BE2C (cell line): ENCODE results near the gene THSD4.

Experiments used
- DNase-seq: peaks from one replicate; pipeline ENCODE4 v3.0.0-alpha.2; 2020
- H3K27me3 ChIP-seq: fragments of 250-450 bp; sonication (Bioruptor Pico); 2 replicates; pipeline ENCODE4 v1.5.1; 2020; ENCODE audit warnings: mild to moderate bottlenecking
- H3K36me3 ChIP-seq: fragments of 250-450 bp; sonication (Bioruptor Pico); 2 replicates; pipeline ENCODE4 v1.5.1; 2020; ENCODE audit warnings: mild to moderate bottlenecking
- H3K4me1 ChIP-seq: fragments of 250-450 bp; sonication (Bioruptor Pico); 2 replicates; pipeline ENCODE4 v1.5.1; 2020
- H3K4me3 ChIP-seq: 2 replicates; pipeline ENCODE4 v1.5.1; 2011; ENCODE audit warnings: low read depth, low read length
- H3K9me3 ChIP-seq: fragments of 250-450 bp; sonication (Bioruptor Pico); 2 replicates; pipeline ENCODE4 v1.5.1; 2020
- TF ChIP-seq, protein P1 (sequence below): IDR thresholded peaks from 2 replicates; pipeline ENCODE4 v1.5.1; 2012; ENCODE audit warnings: mild to moderate bottlenecking, low read depth, low read length

Gene THSD4

GRCh38 chr15:71813723-71814470, 698.6 kb downstream of the THSD4 start:
- H3K27me3 ChIP-seq: no peaks in the 10 kb centered on the region
- TF ChIP-seq, protein P1, sequence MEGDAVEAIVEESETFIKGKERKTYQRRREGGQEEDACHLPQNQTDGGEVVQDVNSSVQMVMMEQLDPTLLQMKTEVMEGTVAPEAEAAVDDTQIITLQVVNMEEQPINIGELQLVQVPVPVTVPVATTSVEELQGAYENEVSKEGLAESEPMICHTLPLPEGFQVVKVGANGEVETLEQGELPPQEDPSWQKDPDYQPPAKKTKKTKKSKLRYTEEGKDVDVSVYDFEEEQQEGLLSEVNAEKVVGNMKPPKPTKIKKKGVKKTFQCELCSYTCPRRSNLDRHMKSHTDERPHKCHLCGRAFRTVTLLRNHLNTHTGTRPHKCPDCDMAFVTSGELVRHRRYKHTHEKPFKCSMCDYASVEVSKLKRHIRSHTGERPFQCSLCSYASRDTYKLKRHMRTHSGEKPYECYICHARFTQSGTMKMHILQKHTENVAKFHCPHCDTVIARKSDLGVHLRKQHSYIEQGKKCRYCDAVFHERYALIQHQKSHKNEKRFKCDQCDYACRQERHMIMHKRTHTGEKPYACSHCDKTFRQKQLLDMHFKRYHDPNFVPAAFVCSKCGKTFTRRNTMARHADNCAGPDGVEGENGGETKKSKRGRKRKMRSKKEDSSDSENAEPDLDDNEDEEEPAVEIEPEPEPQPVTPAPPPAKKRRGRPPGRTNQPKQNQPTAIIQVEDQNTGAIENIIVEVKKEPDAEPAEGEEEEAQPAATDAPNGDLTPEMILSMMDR: no peak

DNA sequence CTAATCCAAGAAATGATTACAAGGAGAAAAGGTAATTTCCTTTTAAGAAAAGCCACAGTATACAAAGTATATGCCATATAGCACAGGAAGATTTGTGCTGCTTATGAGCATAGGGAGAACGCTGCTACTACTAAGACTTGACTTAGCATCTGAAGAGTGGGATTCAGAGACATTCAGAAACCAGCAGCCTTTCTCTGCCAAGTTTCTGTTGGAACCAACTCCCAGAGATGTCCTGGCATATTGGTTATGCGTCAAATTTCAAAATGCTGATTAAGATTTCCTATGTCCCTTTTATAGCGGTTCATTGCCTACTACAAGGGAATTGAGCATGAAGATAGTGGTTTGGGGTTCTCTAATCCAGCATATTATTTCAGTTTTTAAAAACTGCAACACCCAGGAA, 700.0 kb downstream of the THSD4 start:
- Histone ChIP-seq H3K27me3 (no peaks in the 10 kb centered on the region), H3K4me3 (no peak overlapping the region), H3K9me3 (peaks cover 3% of the 10 kb centered on the region; the same call in 1 of the 2 replicates), H3K4me1 (no peaks in the 10 kb centered on the region), H3K36me3 (no peaks in the 10 kb centered on the region)
- TF ChIP-seq, protein P1: no peak
- no peak for DNase-seq

More at GRCh38 chr15:71813723-71814470, 698.6 kb downstream of the THSD4 start:
- no peak overlapping the region for H3K4me3 ChIP-seq
- no peaks in the 10 kb centered on the region for H3K4me1 ChIP-seq
- DNase-seq: no peak
- peaks cover 3% of the 10 kb centered on the region; the same call in 1 of the 2 replicates for H3K9me3 ChIP-seq
- no peaks in the 10 kb centered on the region for H3K36me3 ChIP-seq

DNA sequence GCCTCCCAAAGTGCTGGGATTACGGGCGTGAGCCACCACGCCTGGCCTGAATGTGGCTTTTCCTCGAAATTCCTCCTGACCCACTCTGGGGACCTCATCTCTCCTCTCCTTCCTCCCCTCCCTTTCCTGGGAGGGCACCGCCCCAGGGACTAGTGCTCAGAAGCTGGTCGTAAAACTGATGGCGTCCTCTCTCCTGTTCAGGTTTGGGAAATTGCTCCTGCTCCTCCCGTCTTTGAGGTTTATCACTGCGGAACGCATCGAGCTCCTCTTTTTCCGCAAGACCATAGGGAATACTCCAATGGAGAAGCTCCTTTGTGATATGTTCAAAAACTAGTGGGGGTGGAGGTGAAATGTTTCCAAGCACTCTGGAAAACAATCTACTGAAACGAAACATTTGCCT, 702.1 kb downstream of the THSD4 start:
- Histone ChIP-seq H3K9me3 (peaks cover 14% of the 10 kb centered on the region), H3K4me1 (no peaks in the 10 kb centered on the region), H3K4me3 (no peak overlapping the region), H3K27me3 (no peaks in the 10 kb centered on the region), H3K36me3 (no peaks in the 10 kb centered on the region)
- TF ChIP-seq, protein P1: no peak
- DNase-seq: no peak

DNA sequence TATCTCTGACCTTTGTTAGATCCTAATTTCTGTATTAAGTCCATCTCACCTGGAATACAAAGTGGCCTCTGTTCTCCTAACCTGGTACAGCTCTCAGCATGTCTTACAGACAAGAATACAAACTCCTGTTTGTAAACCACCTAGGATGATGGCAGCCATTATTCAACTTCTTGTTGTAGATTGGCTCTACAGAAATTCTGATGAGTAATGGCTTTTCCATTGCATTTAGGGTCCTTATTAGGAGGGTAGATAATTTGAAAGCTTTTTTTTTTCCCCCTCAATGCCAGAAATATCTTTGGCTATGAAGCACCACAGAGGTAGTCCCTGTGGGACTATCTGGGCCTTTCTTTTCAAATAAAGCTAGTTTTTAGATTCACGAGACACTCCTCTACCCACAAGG, 704.9 kb downstream of the THSD4 start:
- DNase-seq: no peak
- Histone ChIP-seq H3K27me3 (no peaks in the 10 kb centered on the region), H3K9me3 (peaks cover 14% of the 10 kb centered on the region), H3K4me1 (no peaks in the 10 kb centered on the region), H3K36me3 (no peaks in the 10 kb centered on the region), H3K4me3 (no peak overlapping the region)
- TF ChIP-seq, protein P1: no peak

DNA sequence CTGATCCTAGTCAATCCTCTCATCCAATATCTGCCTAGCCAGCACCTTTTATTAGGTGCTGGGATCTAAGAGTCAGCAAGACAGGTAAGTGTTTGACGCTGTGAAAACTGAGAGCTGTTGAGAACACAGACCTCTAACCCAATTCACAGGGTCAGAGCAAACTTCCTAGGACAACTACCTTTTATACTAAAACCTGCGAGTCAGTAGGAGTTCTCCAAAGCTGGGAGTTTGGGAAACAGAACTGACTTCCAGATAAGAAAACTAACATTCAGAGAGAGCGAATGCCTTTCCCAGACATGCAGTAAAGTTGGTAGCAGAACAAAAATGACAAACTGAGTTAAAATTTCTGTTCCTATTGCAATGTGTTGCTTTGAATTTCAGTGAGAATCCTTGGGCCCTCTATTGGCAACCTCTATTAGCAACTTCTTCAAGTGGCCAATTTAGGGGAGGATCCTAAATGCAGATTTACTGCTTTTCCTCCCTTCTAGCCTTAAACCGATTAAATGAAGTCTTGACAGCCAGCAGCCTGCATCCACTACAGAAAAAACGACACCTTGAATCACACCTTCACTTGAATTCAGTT, 706.4 kb downstream of the THSD4 start:
- Histone ChIP-seq H3K4me3 (no peak overlapping the region), H3K36me3 (peaks cover 3% of the 10 kb centered on the region; the same call in 1 of the 2 replicates), H3K27me3 (no peaks in the 10 kb centered on the region), H3K4me1 (no peaks in the 10 kb centered on the region), H3K9me3 (peaks cover 14% of the 10 kb centered on the region)
- DNase-seq: no peak
- TF ChIP-seq, protein P1: no peak
